Adrenal gland (tissue), 5 donors: ENCODE data around the gene CALR3.

ENCODE experiments used
- POLR2A ChIP-seq, 2 donors: fragments of 450-650 bp; IDR thresholded peaks; one replicate each; pipeline ENCODE4 v1.6.1; 2017; ENCODE audit warnings: antibody characterized with exemption in 2 of 2, mild to moderate bottlenecking in 2 of 2, moderate library complexity in 1 of 2
- TF ChIP-seq, protein P1 (sequence below), 6 experiments: fragments of 450-650 bp in 4 of 6; fragments of 200-600 bp in 2 of 6; sonication (generic) in 1 of 6; IDR thresholded peaks; 1 replicate in 5 of 6; 2 replicates in 1 of 6; pipeline versions ENCODE4 v1.5.1 to v1.8.0; 2016 to 2021; ENCODE audit warnings: antibody characterized with exemption in 6 of 6, mild to moderate bottlenecking in 2 of 6, moderate library complexity in 1 of 6
- donor health status: DM: no; HTN: no; CAD: no.

DNA sequence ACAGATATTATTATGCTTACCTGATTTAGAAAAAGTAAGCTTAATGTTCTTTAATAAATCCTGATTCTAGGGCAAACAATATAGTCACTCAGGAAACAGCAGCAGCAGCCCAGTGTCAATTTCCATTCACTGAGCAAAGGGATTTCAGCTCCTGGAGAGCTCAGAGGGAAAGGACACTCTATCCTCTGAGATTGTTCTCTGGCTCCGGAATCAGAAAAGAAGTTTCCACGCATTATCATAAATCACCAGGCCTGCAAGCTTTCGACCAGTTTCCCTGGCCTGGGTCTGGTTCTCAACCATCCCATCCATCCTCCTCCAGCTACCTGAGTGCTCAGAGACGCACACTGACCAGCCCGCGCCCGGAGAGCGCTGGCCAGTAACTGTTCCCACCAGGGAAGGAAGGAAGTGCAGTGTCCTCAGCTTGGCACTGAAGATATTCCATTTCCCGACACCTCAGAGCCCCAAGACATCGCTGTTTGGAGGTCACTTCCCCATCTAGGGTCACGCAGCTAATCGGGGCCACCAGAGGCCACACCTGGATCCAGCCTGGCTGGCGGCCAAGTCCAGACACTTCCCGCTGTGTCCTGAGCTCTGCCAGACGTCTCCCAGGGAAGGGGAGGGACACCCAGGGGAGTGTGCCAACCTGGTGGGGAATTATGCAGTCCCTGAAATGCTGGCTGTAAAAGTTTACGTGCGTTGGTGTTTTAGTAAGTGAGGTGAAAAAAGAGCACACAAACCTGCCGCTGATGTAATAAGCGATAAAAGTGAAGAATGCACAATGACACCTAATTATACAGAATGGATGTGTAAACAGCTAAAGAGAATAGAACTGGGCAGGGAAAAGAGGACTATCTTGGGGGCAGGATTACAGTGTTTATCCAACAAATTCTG is 53.3 kb downstream of the CALR3 start:
- TF ChIP-seq, protein P1, sequence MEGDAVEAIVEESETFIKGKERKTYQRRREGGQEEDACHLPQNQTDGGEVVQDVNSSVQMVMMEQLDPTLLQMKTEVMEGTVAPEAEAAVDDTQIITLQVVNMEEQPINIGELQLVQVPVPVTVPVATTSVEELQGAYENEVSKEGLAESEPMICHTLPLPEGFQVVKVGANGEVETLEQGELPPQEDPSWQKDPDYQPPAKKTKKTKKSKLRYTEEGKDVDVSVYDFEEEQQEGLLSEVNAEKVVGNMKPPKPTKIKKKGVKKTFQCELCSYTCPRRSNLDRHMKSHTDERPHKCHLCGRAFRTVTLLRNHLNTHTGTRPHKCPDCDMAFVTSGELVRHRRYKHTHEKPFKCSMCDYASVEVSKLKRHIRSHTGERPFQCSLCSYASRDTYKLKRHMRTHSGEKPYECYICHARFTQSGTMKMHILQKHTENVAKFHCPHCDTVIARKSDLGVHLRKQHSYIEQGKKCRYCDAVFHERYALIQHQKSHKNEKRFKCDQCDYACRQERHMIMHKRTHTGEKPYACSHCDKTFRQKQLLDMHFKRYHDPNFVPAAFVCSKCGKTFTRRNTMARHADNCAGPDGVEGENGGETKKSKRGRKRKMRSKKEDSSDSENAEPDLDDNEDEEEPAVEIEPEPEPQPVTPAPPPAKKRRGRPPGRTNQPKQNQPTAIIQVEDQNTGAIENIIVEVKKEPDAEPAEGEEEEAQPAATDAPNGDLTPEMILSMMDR (IDR thresholded peaks at IDR 0.05) = no peak
- TF ChIP-seq POLR2A (IDR thresholded peaks at IDR 0.05) = no peak
